GM12878 (cell line): ENCODE results near the gene RABEP2. TPM values are rescaled to one million over a fixed set of nuclear protein-coding genes. Genes with fewer than 3 reads are reported as not detected.

Source experiments
- ATAC-seq: fragments of 200-7000 bp; cut with Tn5 transposase; 3 replicates; pipeline ENCODE4 v1.9.1; 2020; ENCODE audit warnings: mild to moderate bottlenecking, moderate library complexity
- BruUV-seq: library from RNA; stranded (reverse); fragments of 400-500 nt; replicated peaks from 2 replicates; lab custom pipeline; 2021; lab: Mats Ljungman, UMichigan
- CTCF ChIA-PET: fragments of 300-600 bp; sonication (Branson Sonifier 250); formaldehyde crosslinking; extraction: SDS; loops from one replicate; lab custom pipeline; 2021; ENCODE audit warnings: inconsistent platforms; lab: Yijun Ruan, JAX
- POLR2A ChIA-PET: fragments of 350-600 bp; formaldehyde crosslinking; extraction: SDS; loops from one replicate; lab custom pipeline; 2021; ENCODE audit warnings: inconsistent platforms; lab: Charles Lee
- RAD21 ChIA-PET: fragments of 300-600 bp; sonication (Branson Sonifier 250); formaldehyde crosslinking; loops from one replicate; lab custom pipeline; 2023; ENCODE audit warnings: antibody characterized with exemption; ENCODE audit not compliant: unreplicated experiment; lab: Charles Lee
- SMC1A ChIA-PET: fragments of 300-600 bp; sonication (Branson Sonifier 250); formaldehyde crosslinking; loops from one replicate; lab custom pipeline; 2023; ENCODE audit not compliant: unreplicated experiment, uncharacterized antibody; lab: Charles Lee
- DNase-seq: peaks from one replicate; pipeline ENCODE4 v3.0.0-alpha.2; 2011; ENCODE audit warnings: low read depth, low spot score
- FAIRE-seq: peaks from 3 replicates; lab custom pipeline; 2011; peaks lifted over from hg19 to GRCh38; lab: Jason Lieb, UNC
- H2AFZ ChIP-seq: 2 replicates; pipeline ENCODE4 v1.6.0; 2011; ENCODE audit warnings: low read depth, low read length, control low read depth; ENCODE audit not compliant: control insufficient read depth
- H3K27ac ChIP-seq: 2 replicates; pipeline ENCODE4 v1.5.1; 2011; ENCODE audit warnings: control low read depth; ENCODE audit not compliant: control insufficient read depth, insufficient read depth
- H3K27me3 ChIP-seq, 2 experiments: replicated peaks in 1 of 2; 2 replicates each; pipeline versions ENCODE4 v1.6.0 to v1.6.1; 2011; ENCODE audit warnings: low read length in 1 of 2; ENCODE audit not compliant: control insufficient read depth in 2 of 2, insufficient read depth in 2 of 2
- H3K36me3 ChIP-seq, 2 experiments: 2 replicates each; pipeline ENCODE4 v1.5.1; 2011; ENCODE audit warnings: low read length in 1 of 2; ENCODE audit not compliant: control insufficient read depth in 2 of 2, insufficient read depth in 2 of 2
- H3K4me1 ChIP-seq: 2 replicates; pipeline ENCODE4 v1.6.1; 2011; ENCODE audit warnings: mild to moderate bottlenecking, low read length, moderate library complexity, mixed read lengths; ENCODE audit not compliant: control insufficient read depth, insufficient read depth
- H3K4me2 ChIP-seq: 2 replicates; pipeline ENCODE4 v1.6.0; 2011; ENCODE audit warnings: control low read depth; ENCODE audit not compliant: control insufficient read depth, insufficient read depth
- H3K4me3 ChIP-seq: fragments of 200-600 bp; sonication (generic); 2 replicates; pipeline ENCODE4 v1.5.1; 2016
- H3K79me2 ChIP-seq: 2 replicates; pipeline ENCODE4 v1.6.0; 2011; ENCODE audit warnings: low read length; ENCODE audit not compliant: control insufficient read depth, insufficient read depth
- H3K9ac ChIP-seq: 2 replicates; pipeline ENCODE4 v1.8.0; 2011; ENCODE audit warnings: low read length, control low read depth, mixed read lengths; ENCODE audit not compliant: control insufficient read depth, insufficient read depth
- H3K9me3 ChIP-seq: replicated peaks from 3 replicates; pipeline ENCODE4 v1.5.1; 2011; ENCODE audit warnings: mild to moderate bottlenecking, low read length; ENCODE audit not compliant: control insufficient read depth, insufficient read depth
- H4K20me1 ChIP-seq: 2 replicates; pipeline ENCODE4 v1.6.0; 2011; ENCODE audit not compliant: control insufficient read depth, insufficient read depth
- CBX3 ChIP-seq: fragments of 200-600 bp; sonication (generic); IDR thresholded peaks from 2 replicates; pipeline ENCODE4 v1.6.1; 2016; ENCODE audit warnings: low read depth, borderline replicate concordance
- CREB1 ChIP-seq: IDR thresholded peaks from 2 replicates; pipeline ENCODE4 v1.6.1; 2012; ENCODE audit warnings: low read depth, mild to moderate bottlenecking, inconsistent platforms
- JUNB ChIP-seq: IDR thresholded peaks from 2 replicates; pipeline ENCODE4 v1.6.1; 2016; ENCODE audit warnings: antibody characterized with exemption, mild to moderate bottlenecking
- KDM1A ChIP-seq: fragments of 200-600 bp; sonication (generic); IDR thresholded peaks from 2 replicates; pipeline ENCODE4 v1.6.1; 2016; ENCODE audit warnings: borderline replicate concordance
- MEF2A ChIP-seq: IDR thresholded peaks from 2 replicates; pipeline ENCODE4 v1.6.1; 2011; ENCODE audit warnings: low read depth, mild to moderate bottlenecking, low read length, moderate library complexity; ENCODE audit not compliant: insufficient read depth
- NFXL1 ChIP-seq: fragments of 450-650 bp; IDR thresholded peaks from 2 replicates; pipeline ENCODE4 v1.6.1; 2017; ENCODE audit warnings: antibody characterized with exemption, mild to moderate bottlenecking, borderline replicate concordance
- NFYB ChIP-seq: IDR thresholded peaks from 2 replicates; pipeline ENCODE4 v1.6.1; 2011; ENCODE audit warnings: low read depth, mild to moderate bottlenecking, low read length, improper control_type of control experiment, moderate library complexity; ENCODE audit not compliant: insufficient read depth
- POLR2AphosphoS5 ChIP-seq: IDR thresholded peaks from 2 replicates; pipeline ENCODE4 v1.6.1; 2011; ENCODE audit warnings: mild to moderate bottlenecking, low read length, inconsistent platforms
- RB1 ChIP-seq: fragments of 450-650 bp; formaldehyde crosslinking; IDR thresholded peaks from 2 replicates; pipeline ENCODE4 v1.6.1; 2017; ENCODE audit warnings: mild to moderate bottlenecking, borderline replicate concordance
- RCOR1 ChIP-seq: conservative IDR thresholded peaks from 2 replicates; pipeline ENCODE4 v1.6.1; 2012; ENCODE audit warnings: low read depth, low read length, improper control_type of control experiment
- WRNIP1 ChIP-seq: IDR thresholded peaks from 2 replicates; pipeline ENCODE4 v1.6.1; 2011; ENCODE audit warnings: low read depth, low read length, improper control_type of control experiment, borderline replicate concordance
- WGBS: methylation state at CpG from one replicate; pipeline ENCODE4 v1.1.6; 2016; ENCODE audit warnings: low lambda C conversion rate; ENCODE audit not compliant: insufficient replicate concordance, insufficient coverage; ENCODE audit errors: missing lambda C conversion rate; 5-methylcytosine and 5-hydroxymethylcytosine counted together
- in situ Hi-C: fragments of 300-500 bp; cut with MboI; formaldehyde crosslinking; loops from 9 replicates; pipeline ENCODE4 v1.14.3; 2018; ENCODE audit warnings: mixed read lengths
- intact Hi-C: fragments of 100-400 bp; cut with micrococcal nuclease; formaldehyde crosslinking; loops from one replicate; pipeline ENCODE4 v1.14.2; 2022; ENCODE audit not compliant: unreplicated experiment
- polyA plus RNA-seq, 11 experiments: library from polyadenylated mRNA; depleted of rRNA in 4 of 11; unstranded in 6 of 11; stranded (reverse) in 5 of 11; fragments of >200 nt; fragmentation: Nextera tagmentation in 4 of 11; fragmentation: Illumina TruSeq in 1 of 11; extraction: Ambion mirVana in 4 of 11; extraction: Trizol in 1 of 11; gene quantifications; 1 replicate in 1 of 11; 2 replicates in 10 of 11; pipeline versions ENCODE4 v1.2.1 to v1.2.3, GENCODE V29; 2011 to 2016; ENCODE audit warnings: inconsistent platforms in 2 of 11, missing spikeins in 2 of 11, low read depth in 1 of 11
- total RNA-seq, 4 experiments: library from RNA; depleted of rRNA in 3 of 4; stranded (reverse); fragments of >200 nt in 3 of 4; fragmentation: Illumina TruSeq in 1 of 4; extraction: Trizol in 1 of 4; gene quantifications; 2 replicates each; pipeline versions ENCODE4 v1.2.1 to v1.2.3, GENCODE V29; 2013 to 2021

The RABEP2 gene
- total and polyA plus RNA-seq, 10 of the 15 experiments (the other 5 are each of a cell fraction or from before 2014, with no cell fraction given), result 0.47 to 33.2 (median 18.6) TPM

DNA sequence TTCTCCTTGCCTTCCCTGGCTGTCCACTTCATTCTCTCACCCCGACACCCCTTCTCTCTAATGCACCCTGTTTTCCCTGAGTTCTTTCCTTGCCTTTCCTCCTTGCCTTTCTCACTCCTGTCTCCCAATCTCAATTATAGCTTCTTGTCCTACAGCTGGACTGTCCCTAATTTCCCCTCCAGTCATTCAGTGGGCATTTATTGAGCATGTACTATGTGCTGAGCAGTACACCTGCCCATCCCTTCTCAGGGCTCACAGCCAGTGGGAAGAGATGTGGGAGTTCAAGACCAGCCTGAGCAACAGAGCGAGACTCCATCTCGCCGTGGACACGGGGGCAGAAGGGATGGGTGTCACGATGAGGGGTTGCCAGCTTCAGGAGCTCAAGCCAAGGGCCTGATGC, 41.0 kb downstream of the RABEP2 start (continued):
- TF ChIP-seq NFXL1, result no peak
- no peak for TF ChIP-seq MEF2A
- TF ChIP-seq, all 136 proteins: peak for 0

DNA sequence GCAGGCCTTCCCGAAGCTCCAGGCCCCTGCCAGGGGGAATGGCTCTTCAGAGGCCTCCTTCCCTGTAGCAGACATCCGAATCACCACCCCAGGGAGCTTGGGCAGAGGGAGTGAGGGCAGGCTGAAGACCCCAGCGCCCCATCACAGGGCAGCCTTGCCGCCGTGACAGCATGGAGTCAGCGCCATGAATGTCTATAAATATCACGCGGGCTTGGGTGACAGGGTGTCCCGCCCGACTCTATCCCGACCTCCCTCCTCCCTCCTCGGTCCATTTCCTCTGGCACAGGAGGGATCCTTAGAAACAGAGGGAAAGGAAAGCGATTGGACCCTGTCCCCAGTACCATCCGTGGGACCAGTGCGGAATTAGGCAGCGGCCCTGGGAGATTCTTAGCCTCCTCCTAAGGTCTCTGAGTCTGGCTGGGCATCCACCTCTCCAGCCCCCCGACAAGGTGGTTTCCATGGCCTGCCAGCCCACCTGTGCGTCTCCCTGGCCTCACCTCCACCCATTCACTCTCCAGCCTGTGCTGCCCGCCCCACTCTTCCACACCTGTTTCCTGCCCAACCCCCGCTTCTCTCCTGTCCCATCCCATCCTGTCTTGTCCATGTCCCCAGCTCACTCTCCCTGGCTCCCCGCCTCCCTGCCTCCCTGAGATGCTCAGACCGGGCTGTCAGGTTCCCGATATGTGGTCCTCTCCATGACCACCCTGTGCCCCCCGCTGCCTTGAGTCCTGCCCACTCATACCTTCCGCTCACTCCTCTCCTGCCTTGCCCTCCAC, 41.6 kb downstream of the RABEP2 start:
- POLR2A ChIA-PET, result no interaction called here
- no peak for ATAC-seq

More for the DNA sequence above, 41.6 kb downstream of the RABEP2 start:
- 69% methylated on average over 25 of the region's 25 CpGs for whole genome bisulfite sequencing
- H3K4me1 ChIP-seq, result peaks cover 6% of the 10 kb centered on the region
- no peaks in the 10 kb centered on the region for H3K36me3 ChIP-seq
- H2AFZ ChIP-seq, result no peak overlapping the region
- in situ Hi-C loops, result loop anchor here (5.0 kb wide), 1 partner anchor 34 kb away; no protein-coding TSS in a partner anchor
- FAIRE-seq, result no peak
- ChIA-PET SMC1A (interaction anchor here (1.2 kb wide), 1 partner anchor 61 kb away, joined by 5 read pairs; no protein-coding TSS in a partner anchor), RAD21 (no interaction called here), CTCF (interaction anchor here (1.3 kb wide), 1 partner anchor 40 kb away, joined by 4 read pairs; no protein-coding TSS in a partner anchor)
- TF ChIP-seq WRNIP1 (no peak), KDM1A (no peak), RCOR1 (no peak), NFYB (no peak), RB1 (no peak), CREB1 (no peak), JUNB (no peak), CBX3 (no peak), POLR2AphosphoS5 (no peak)
- intact Hi-C loops, result no loop called here
- H3K4me3 ChIP-seq, result no peak overlapping the region
- H3K9ac ChIP-seq, result no peak overlapping the region
- no peaks in the 10 kb centered on the region for H4K20me1 ChIP-seq
- no peaks in the 10 kb centered on the region for H3K9me3 ChIP-seq
- no peaks in the 10 kb centered on the region for H3K27me3 ChIP-seq
- DNase-seq, result no peak
- BruUV-seq, result no TSS peak
- no peaks in the 10 kb centered on the region for H3K79me2 ChIP-seq
- H3K27ac ChIP-seq, result no peak overlapping the region
- no peak overlapping the region for H3K4me2 ChIP-seq
